Suprapubic skin (tissue), 4 donors: Measurements from ENCODE around the gene MFAP3L.

Source experiments
- CTCF ChIP-seq, 2 donors: fragments of 200-600 bp in 1 of 2; fragments of 450-650 bp in 1 of 2; sonication (generic) in 1 of 2; IDR thresholded peaks; one replicate each; pipeline ENCODE4 v1.5.1; 2016 to 2019; ENCODE audit warnings: antibody characterized with exemption in 2 of 2, mild to moderate bottlenecking in 1 of 2, moderate library complexity in 1 of 2
- EP300 ChIP-seq: sonication (generic); formaldehyde crosslinking; IDR thresholded peaks from one replicate; pipeline ENCODE4 v1.6.1; 2017; ENCODE audit warnings: antibody characterized with exemption
- POLR2A ChIP-seq, 2 donors: fragments of 450-650 bp; IDR thresholded peaks; one replicate each; pipeline ENCODE4 v1.6.1; 2017; ENCODE audit warnings: antibody characterized with exemption in 2 of 2, mild to moderate bottlenecking in 2 of 2, moderate library complexity in 2 of 2
- POLR2AphosphoS5 ChIP-seq, 3 donors: sonication (generic); formaldehyde crosslinking; IDR thresholded peaks; one replicate each; pipeline ENCODE4 v1.6.1; 2017; ENCODE audit warnings: antibody characterized with exemption in 3 of 3

- TF ChIP-seq CTCF (IDR thresholded peaks at IDR 0.05), result no peak
- no peak for TF ChIP-seq POLR2A (IDR thresholded peaks at IDR 0.05)
- TF ChIP-seq POLR2AphosphoS5 (IDR thresholded peaks at IDR 0.05), result no peak
- no peak for TF ChIP-seq EP300
These were observed 26.7 kb upstream of the MFAP3L start for GRCh38 chr4:170052919-170053318.
